Left ventricle myocardium inferior (tissue), 1 donor: ENCODE measurements around the gene TNFAIP2. TPM values are rescaled to one million over a fixed set of nuclear protein-coding genes. Genes with fewer than 3 reads are reported as not detected.

Experiments
- DNase-seq: peaks from one replicate; pipeline ENCODE4 v3.0.0-alpha.2; 2020
- H3K27ac ChIP-seq: fragments of 200-600 bp; replicated peaks from 2 replicates; pipeline ENCODE4 v1.8.0; 2021
- H3K27me3 ChIP-seq: fragments of 200-600 bp; 2 replicates; pipeline ENCODE4 v1.8.0; 2021; ENCODE audit warnings: low read depth
- H3K36me3 ChIP-seq: fragments of 200-600 bp; 2 replicates; pipeline ENCODE4 v1.8.0; 2021
- H3K4me1 ChIP-seq: fragments of 200-600 bp; 2 replicates; pipeline ENCODE4 v1.8.0; 2021
- H3K4me3 ChIP-seq: fragments of 200-600 bp; 2 replicates; pipeline ENCODE4 v1.8.0; 2021; ENCODE audit warnings: mild to moderate bottlenecking, moderate library complexity
- H3K9me3 ChIP-seq: fragments of 200-600 bp; replicated peaks from 2 replicates; pipeline ENCODE4 v1.8.0; 2021
- CTCF ChIP-seq: fragments of 200-600 bp; IDR thresholded peaks from 2 replicates; pipeline ENCODE4 v1.8.0; 2021; ENCODE audit warnings: antibody characterized with exemption, mild to moderate bottlenecking, borderline replicate concordance
- intact Hi-C: fragments of 100-400 bp; cut with micrococcal nuclease; formaldehyde crosslinking; loops from one replicate; pipeline ENCODE4 v1.11.0; 2022
- total RNA-seq: library from RNA; stranded (reverse); fragmentation: NEBNext Ultra II Directional; extraction: Animal tissue kit (Norgen Biotek cat#: 25700); gene quantifications from one replicate; pipeline ENCODE4 v1.2.1, GENCODE V29; 2021
- donor health status: DM: no; HTN: yes; CAD: no; lungs with severe emphysema.

TNFAIP2 gene
- total RNA-seq, 1 donor from 2014 or later: 40.1 TPM

DNA sequence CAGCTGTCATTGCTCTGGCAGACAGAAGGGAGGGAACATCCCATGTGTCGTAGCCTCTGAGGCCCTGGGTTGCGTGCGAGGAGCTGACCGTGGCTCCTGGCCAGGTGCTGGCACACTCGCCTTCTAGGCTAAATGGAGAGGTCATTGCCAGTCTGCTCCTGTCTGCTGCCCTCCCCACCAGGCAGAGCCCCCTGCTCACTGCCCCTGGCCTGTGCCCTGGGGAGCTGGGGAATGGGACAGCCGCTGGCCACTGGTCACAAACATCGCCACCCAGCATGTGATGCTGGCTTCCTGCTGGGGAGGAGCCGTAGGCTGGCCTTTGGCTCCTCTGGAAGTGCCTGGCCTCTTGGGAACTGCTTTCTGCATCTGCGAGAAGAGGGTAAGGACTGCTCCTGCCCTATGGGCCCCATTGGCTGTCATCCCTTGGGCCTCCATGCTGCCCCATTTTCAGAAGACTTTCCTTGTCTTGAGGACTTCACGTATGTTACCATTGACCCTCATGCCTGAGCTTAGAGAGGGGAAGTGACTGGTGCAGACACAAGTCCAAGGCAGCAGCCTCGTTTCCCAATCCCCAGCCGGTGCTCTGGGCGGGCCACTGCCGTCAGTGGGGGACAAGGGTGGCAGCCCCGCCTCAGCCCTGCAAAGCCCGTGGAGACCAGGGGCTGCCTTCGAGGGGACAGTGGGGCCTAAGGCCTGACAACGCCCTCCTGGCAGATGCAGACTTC is 2.0 kb upstream of the TNFAIP2 start:
- Histone ChIP-seq H3K27me3 (no peaks in the 10 kb centered on the region), H3K27ac (peak overlapping the region; percentile 99), H3K4me3 (peak overlapping the region; percentile 96), H3K9me3 (no peaks in the 10 kb centered on the region), H3K4me1 (peaks cover 88% of the 10 kb centered on the region), H3K36me3 (no peaks in the 10 kb centered on the region)
- DNase-seq: peak; percentile 64
- no peak for TF ChIP-seq CTCF
- intact Hi-C loops: no loop called here

DNA sequence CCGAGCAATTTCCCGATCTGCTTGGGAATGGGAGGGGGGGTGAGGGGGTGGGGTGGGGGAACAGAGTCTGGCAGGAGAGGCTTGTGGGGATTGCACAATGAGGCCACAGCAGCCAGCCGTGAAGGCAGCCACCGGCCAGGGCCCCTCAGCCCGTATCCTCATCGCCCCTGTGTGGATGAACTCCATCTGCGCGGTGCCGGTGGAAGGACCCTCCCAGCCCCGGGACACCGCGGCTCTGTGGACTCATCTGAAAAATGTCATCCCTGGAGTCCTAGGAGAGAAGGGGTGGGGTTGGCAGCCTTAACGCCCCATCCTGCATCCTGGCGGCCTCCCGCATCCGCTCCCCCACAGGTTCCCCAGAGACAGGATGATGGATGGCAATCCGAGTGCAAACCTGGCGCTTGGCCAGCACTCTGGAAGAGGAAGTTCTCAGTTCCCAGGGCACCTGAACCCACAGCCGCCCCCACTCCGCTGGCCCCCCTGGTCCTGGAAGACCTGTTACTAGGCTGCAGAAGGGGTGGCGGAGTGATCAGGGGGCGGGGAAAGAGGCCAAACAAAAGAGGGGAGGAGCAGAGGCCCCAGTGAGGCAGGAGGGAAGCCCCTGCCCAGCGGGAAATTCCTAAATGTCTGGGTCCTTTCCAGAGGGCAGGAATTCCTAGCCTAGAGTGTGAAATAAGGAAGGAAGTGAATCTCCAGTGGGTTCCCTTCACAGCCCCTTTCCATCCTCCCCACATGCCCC is 1.2 kb upstream of the TNFAIP2 start:
- Histone ChIP-seq H3K4me3 (peak overlapping the region; percentile 96), H3K36me3 (peaks cover 4% of the 10 kb centered on the region), H3K9me3 (no peaks in the 10 kb centered on the region), H3K27ac (peak overlapping the region; percentile 99), H3K27me3 (no peaks in the 10 kb centered on the region), H3K4me1 (peaks cover 93% of the 10 kb centered on the region)
- TF ChIP-seq CTCF: no peak
- peak; percentile 91 for DNase-seq
- intact Hi-C loops: no loop called here

GRCh38 chr14:103122585-103122946 is 695 bp upstream of the TNFAIP2 start:
- peak; percentile 48 for DNase-seq
- Histone ChIP-seq H3K27me3 (no peaks in the 10 kb centered on the region), H3K9me3 (no peaks in the 10 kb centered on the region), H3K36me3 (peaks cover 7% of the 10 kb centered on the region), H3K27ac (peak overlapping the region; percentile 99), H3K4me1 (peaks cover 92% of the 10 kb centered on the region), H3K4me3 (peak overlapping the region; percentile 96)
- no peak for TF ChIP-seq CTCF
- intact Hi-C loops: no loop called here

- Histone ChIP-seq H3K4me3 (peak overlapping the region; percentile 96), H3K4me1 (peaks cover 95% of the 10 kb centered on the region), H3K9me3 (no peaks in the 10 kb centered on the region), H3K27me3 (no peaks in the 10 kb centered on the region), H3K27ac (peak overlapping the region; percentile 99), H3K36me3 (peaks cover 16% of the 10 kb centered on the region)
- peak; percentile 58 for TF ChIP-seq CTCF
- intact Hi-C loops: no loop called here
- peak; percentile 68 for DNase-seq
Observed at GRCh38 chr14:103123634-103124500, 606 bp downstream of the TNFAIP2 start.

DNA sequence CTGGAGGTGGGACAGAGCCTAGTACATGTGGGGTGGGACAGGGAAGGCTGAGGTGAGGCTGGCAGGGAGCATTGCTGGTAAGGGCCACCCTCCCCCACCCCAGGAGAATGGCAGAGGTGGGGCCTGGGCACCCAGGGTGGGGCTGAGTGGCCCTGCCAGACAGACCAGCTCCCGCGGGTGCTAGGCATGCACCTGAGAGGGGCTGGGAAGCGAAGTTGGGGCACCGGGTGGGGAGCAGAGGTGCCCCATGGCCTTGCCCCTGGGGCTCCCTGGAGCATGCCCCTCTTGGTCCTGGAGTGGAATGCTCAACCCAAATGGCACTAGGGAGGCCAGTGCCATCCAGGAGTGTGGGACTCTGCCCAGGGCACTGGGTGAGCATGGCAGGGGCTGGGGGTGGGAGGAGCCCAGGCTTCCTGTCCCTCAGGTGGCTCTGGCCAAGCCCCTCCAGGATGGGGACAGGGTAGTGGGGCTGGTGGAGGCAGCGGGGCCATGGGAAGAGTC is 1.3 kb downstream of the TNFAIP2 start:
- Histone ChIP-seq H3K4me1 (peaks cover 95% of the 10 kb centered on the region), H3K9me3 (no peaks in the 10 kb centered on the region), H3K27me3 (no peaks in the 10 kb centered on the region), H3K4me3 (peak overlapping the region; percentile 96), H3K36me3 (peaks cover 17% of the 10 kb centered on the region), H3K27ac (peak overlapping the region; percentile 99)
- intact Hi-C loops: no loop called here
- TF ChIP-seq CTCF: no peak
- DNase-seq: peak; percentile 14
